H1 (cell line): Measurements from ENCODE around the gene NDUFB10. TPM values are rescaled to one million over a fixed set of nuclear protein-coding genes. Genes with fewer than 3 reads are reported as not detected.

Experiments used
- CTCF ChIA-PET: fragments of 300-600 bp; sonication (Branson Sonifier 250); formaldehyde crosslinking; loops from one replicate; lab custom pipeline; 2021; ENCODE audit not compliant: partially characterized antibody; lab: Charles Lee
- POLR2A ChIA-PET: fragments of 300-600 bp; sonication (Branson Sonifier 250); formaldehyde crosslinking; loops from one replicate; lab custom pipeline; 2021; ENCODE audit warnings: inconsistent platforms; ENCODE audit not compliant: partially characterized antibody; lab: Charles Lee
- DNase-seq, 2 experiments: peaks; one replicate each; pipeline versions ENCODE4 v3.0.0 to v3.0.0-alpha.2; 2010 to 2022; ENCODE audit warnings: low spot score in 2 of 2, low read depth in 1 of 2, mixed read lengths in 1 of 2
- FAIRE-seq: peaks from 2 replicates; lab custom pipeline; 2011; peaks lifted over from hg19 to GRCh38; lab: Jason Lieb, UNC
- H2AFZ ChIP-seq: 2 replicates; pipeline ENCODE4 v1.8.1; 2012; ENCODE audit warnings: low read length, inconsistent platforms
- H2AK5ac ChIP-seq: 2 replicates; pipeline ENCODE4 v1.6.1; 2013; ENCODE audit warnings: low read depth, low read length
- H2BK120ac ChIP-seq: replicated peaks from 2 replicates; pipeline ENCODE3; 2013; ENCODE audit warnings: low read depth, low read length, inconsistent platforms
- H2BK12ac ChIP-seq: 2 replicates; pipeline ENCODE4 v1.6.1; 2013; ENCODE audit warnings: low read depth, low read length
- H2BK15ac ChIP-seq: 2 replicates; pipeline ENCODE4 v1.6.1; 2013; ENCODE audit warnings: low read length
- H2BK20ac ChIP-seq: 2 replicates; pipeline ENCODE4 v1.6.1; 2013; ENCODE audit warnings: low read length
- H2BK5ac ChIP-seq: 2 replicates; pipeline ENCODE4 v1.6.1; 2013; ENCODE audit warnings: low read depth, low read length
- H3K14ac ChIP-seq: 2 replicates; pipeline ENCODE4 v1.6.1; 2013; ENCODE audit warnings: inconsistent platforms; ENCODE audit not compliant: insufficient read length
- H3K18ac ChIP-seq: 2 replicates; pipeline ENCODE4 v1.6.1; 2013; ENCODE audit warnings: low read length; ENCODE audit errors: extremely low read depth
- H3K23ac ChIP-seq: 2 replicates; pipeline ENCODE4 v1.6.1; 2013; ENCODE audit warnings: inconsistent platforms; ENCODE audit not compliant: insufficient read length
- H3K23me2 ChIP-seq: 2 replicates; pipeline ENCODE4 v1.6.1; 2013; ENCODE audit warnings: low read depth, low read length
- H3K27ac ChIP-seq: 2 replicates; pipeline ENCODE4 v1.6.1; 2011; ENCODE audit warnings: low read depth, low read length, inconsistent platforms
- H3K27me3 ChIP-seq, 4 experiments: replicated peaks in 1 of 4; 1 replicate in 1 of 4; 2 replicates in 3 of 4; pipeline versions ENCODE4 v1.6.1 to v1.8.1; 2011 to 2013; ENCODE audit warnings: low read length in 3 of 4, mild to moderate bottlenecking in 3 of 4, inconsistent platforms in 2 of 4, mixed read lengths in 2 of 4, moderate library complexity in 1 of 4; ENCODE audit not compliant: control insufficient read depth in 3 of 4, insufficient read depth in 3 of 4; ENCODE audit errors: extremely low read depth in 1 of 4
- H3K36me3 ChIP-seq, 4 experiments: 2 replicates each; pipeline versions ENCODE4 v1.6.1 to v1.8.1; 2011 to 2013; ENCODE audit warnings: mild to moderate bottlenecking in 4 of 4, low read length in 3 of 4, moderate library complexity in 2 of 4, control low read depth in 1 of 4, inconsistent platforms in 1 of 4; ENCODE audit not compliant: insufficient read depth in 4 of 4, control insufficient read depth in 2 of 4
- H3K4ac ChIP-seq: replicated peaks from 2 replicates; pipeline ENCODE3; 2013; ENCODE audit warnings: low read length, low read depth, mixed read lengths, inconsistent platforms; ENCODE audit not compliant: insufficient read length
- H3K4me1 ChIP-seq, 4 experiments: replicated peaks in 1 of 4; 1 replicate in 1 of 4; 2 replicates in 3 of 4; pipeline versions ENCODE4 v1.6.1 to v1.8.1; 2011 to 2013; ENCODE audit warnings: low read length in 3 of 4, inconsistent platforms in 2 of 4, mixed read lengths in 1 of 4; ENCODE audit not compliant: insufficient read depth in 4 of 4, control insufficient read depth in 3 of 4
- H3K4me2 ChIP-seq, 2 experiments: 2 replicates each; pipeline versions ENCODE4 v1.6.1 to v1.8.1; 2011 to 2013; ENCODE audit warnings: low read depth in 2 of 2, low read length in 2 of 2, control low read depth in 1 of 2, inconsistent platforms in 1 of 2, mild to moderate bottlenecking in 1 of 2; ENCODE audit not compliant: insufficient read depth in 1 of 2
- H3K4me3 ChIP-seq, 4 experiments: fragments of 200-600, 300-600 bp in 1 of 4; sonication (generic), shearing (Covaris generic), sonication (Bioruptor Twin) in 1 of 4; 2 replicates each; pipeline versions ENCODE4 v1.5.1 to v1.8.1; 2011 to 2016; ENCODE audit warnings: low read length in 4 of 4, low read depth in 3 of 4, control low read depth in 2 of 4, inconsistent platforms in 2 of 4, mild to moderate bottlenecking in 2 of 4, mixed read lengths in 1 of 4, moderate library complexity in 1 of 4; ENCODE audit not compliant: insufficient read depth in 2 of 4; ENCODE audit errors: extremely low read depth in 1 of 4
- H3K56ac ChIP-seq: replicated peaks from 2 replicates; pipeline ENCODE3; 2013; ENCODE audit warnings: low read depth, mild to moderate bottlenecking, mixed read lengths, low read length, inconsistent platforms; ENCODE audit not compliant: insufficient read length
- H3K79me1 ChIP-seq: 2 replicates; pipeline ENCODE4 v1.6.1; 2013; ENCODE audit warnings: low read depth, low read length, control low read depth
- H3K79me2 ChIP-seq, 2 experiments: 2 replicates each; pipeline versions ENCODE4 v1.6.1 to v1.8.1; 2012 to 2013; ENCODE audit warnings: low read length in 2 of 2, mild to moderate bottlenecking in 2 of 2, inconsistent platforms in 1 of 2; ENCODE audit not compliant: insufficient read depth in 2 of 2, control insufficient read depth in 1 of 2
- H3K9ac ChIP-seq, 4 experiments: replicated peaks in 1 of 4; 1 replicate in 1 of 4; 2 replicates in 3 of 4; pipeline versions ENCODE4 v1.6.1 to v1.8.1; 2011 to 2013; ENCODE audit warnings: low read depth in 3 of 4, low read length in 3 of 4, control low read depth in 2 of 4, mild to moderate bottlenecking in 2 of 4, moderate library complexity in 2 of 4, inconsistent platforms in 1 of 4; ENCODE audit errors: extremely low read depth in 1 of 4
- H3K9me3 ChIP-seq, 2 experiments: 2 replicates each; pipeline versions ENCODE4 v1.6.1 to v1.8.1; 2012 to 2013; ENCODE audit warnings: mild to moderate bottlenecking in 2 of 2, moderate library complexity in 2 of 2, control low read depth in 1 of 2, inconsistent platforms in 1 of 2, low read depth in 1 of 2, low read length in 1 of 2, mixed read lengths in 1 of 2; ENCODE audit not compliant: insufficient read depth in 2 of 2
- H4K20me1 ChIP-seq, 2 experiments: replicated peaks in 1 of 2; 2 replicates each; pipeline versions ENCODE3 to v1.8.1; 2011 to 2013; ENCODE audit warnings: inconsistent platforms in 2 of 2, low read length in 2 of 2, mild to moderate bottlenecking in 1 of 2; ENCODE audit not compliant: insufficient read depth in 2 of 2, control insufficient read depth in 1 of 2
- H4K5ac ChIP-seq: 2 replicates; pipeline ENCODE4 v1.6.1; 2013; ENCODE audit warnings: low read length, low read depth, mixed read lengths, inconsistent platforms; ENCODE audit not compliant: insufficient read length
- H4K8ac ChIP-seq: 2 replicates; pipeline ENCODE4 v1.8.0; 2013; ENCODE audit warnings: mild to moderate bottlenecking, moderate library complexity, low read length, inconsistent platforms; ENCODE audit not compliant: insufficient read depth; ENCODE audit errors: extremely low read depth
- H4K91ac ChIP-seq: replicated peaks from 2 replicates; pipeline ENCODE3; 2013; ENCODE audit warnings: low read length, mixed read lengths, inconsistent platforms; ENCODE audit not compliant: insufficient read length
- SAP30 ChIP-seq: fragments of 300-600 bp; sonication (generic); IDR thresholded peaks from 2 replicates; pipeline ENCODE4 v1.7.1; 2012; ENCODE audit warnings: low read length, moderate library complexity, mild to moderate bottlenecking, inconsistent platforms; ENCODE audit not compliant: insufficient read depth, insufficient replicate concordance
- WGBS, 2 experiments: shearing (Covaris generic) in 1 of 2; methylation state at CpG; one replicate each; pipeline versions ENCODE4 v1.1.6 to v1.1.7; 2013 to 2015; ENCODE audit warnings: low lambda C conversion rate in 2 of 2, mixed read lengths in 2 of 2, inconsistent platforms in 1 of 2, low coverage in 1 of 2, missing lambda C conversion rate in 1 of 2; ENCODE audit not compliant: insufficient replicate concordance in 2 of 2, insufficient coverage in 1 of 2, insufficient read length in 1 of 2; ENCODE audit errors: extremely low coverage in 1 of 2, missing lambda C conversion rate in 1 of 2; 5-methylcytosine and 5-hydroxymethylcytosine counted together
- polyA plus RNA-seq, 7 experiments: library from polyadenylated mRNA; depleted of rRNA in 3 of 7; stranded (reverse) in 5 of 7; unstranded in 2 of 7; fragments of >200 nt in 5 of 7; fragments of 200-250 nt in 2 of 7; gene quantifications; 1 replicate in 5 of 7; 2 replicates in 1 of 7; 4 replicates in 1 of 7; pipeline versions ENCODE4 v1.2.1 to v1.2.3, GENCODE V29; 2011 to 2013; ENCODE audit warnings: missing spikeins in 2 of 7, mixed read lengths in 2 of 7
- total RNA-seq: library from RNA; stranded (reverse); fragmentation: NEBNext Ultra II Directional; extraction: Animal tissue kit (Norgen Biotek cat#: 25700); gene quantifications from 2 replicates; pipeline ENCODE4 v1.2.1, GENCODE V29; 2021
- TF ChIP-seq, protein P1 (sequence below), 3 experiments: IDR thresholded peaks; 1 replicate in 2 of 3; 2 replicates in 1 of 3; pipeline versions ENCODE4 v1.5.1 to v1.6.1; 2011; ENCODE audit warnings: low read length in 3 of 3, mild to moderate bottlenecking in 3 of 3, inconsistent platforms in 2 of 3, low read depth in 1 of 3, moderate library complexity in 1 of 3; ENCODE audit not compliant: insufficient read depth in 1 of 3; ENCODE audit errors: control extremely low read depth in 1 of 3

Gene NDUFB10
- total and polyA plus RNA-seq, 2 of the 8 experiments (the other 6 are each of a cell fraction or from before 2014, with no cell fraction given), result 183 to 194 TPM

DNA sequence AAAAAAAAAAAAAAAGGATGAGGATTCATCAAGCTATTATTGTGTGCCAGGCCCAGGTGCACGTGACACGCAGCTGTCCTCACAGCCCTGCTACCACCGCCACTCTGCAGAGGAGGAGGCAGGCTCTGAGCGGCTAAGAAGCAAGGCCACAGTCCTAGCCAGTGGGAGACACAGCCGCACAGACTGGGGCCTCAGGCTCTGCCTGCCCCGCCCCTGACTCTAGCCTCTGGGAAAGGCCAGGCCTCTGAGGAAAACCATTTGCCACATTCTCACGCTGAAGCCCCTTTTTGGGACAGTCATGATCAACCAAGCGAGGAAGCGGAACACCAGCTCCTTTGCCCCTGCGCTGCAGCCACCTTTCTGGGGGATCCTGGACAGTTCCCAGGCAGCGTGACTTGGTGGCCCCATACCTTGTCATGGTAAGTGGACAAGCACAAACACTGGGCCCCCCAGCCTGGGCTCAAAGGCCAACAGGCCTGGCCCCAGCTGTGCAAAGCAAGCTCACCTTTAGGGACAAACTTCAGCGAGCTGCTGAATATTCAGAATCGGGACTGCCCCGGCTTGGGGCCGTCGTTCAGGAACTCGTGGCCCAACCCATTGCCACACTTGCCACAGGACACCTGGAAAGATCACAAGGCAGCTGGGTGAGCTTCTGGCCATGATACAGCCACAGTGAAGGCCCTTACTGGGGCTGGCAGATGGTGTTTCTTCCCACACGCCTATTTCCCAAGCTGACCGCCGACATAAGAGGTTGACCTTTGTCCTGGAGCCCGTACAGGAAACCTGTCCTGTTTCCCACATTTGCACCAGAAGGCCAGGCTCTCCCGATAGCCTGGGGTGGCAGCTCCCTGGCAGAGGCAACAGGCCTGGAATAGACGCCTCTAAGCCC, 18.8 kb upstream of the NDUFB10 start:
- H2BK120ac ChIP-seq, result no peak overlapping the region
- H2AFZ ChIP-seq, result no peak overlapping the region
- peaks cover 0 to 4% of the 10 kb centered on the region in 2 experiments for H4K20me1 ChIP-seq
- no peak overlapping the region for H3K56ac ChIP-seq
- H3K4me3 ChIP-seq, result no peak overlapping the region
- H3K79me2 ChIP-seq, result no peaks in the 10 kb centered on the region
- no peak overlapping the region for H2AK5ac ChIP-seq
- WGBS, 2 experiments, result 94% methylated on average over 22 of the region's 23 CpGs; no CpG with 5 or more reads in 1 of the 2 experiments
- no peaks in the 10 kb centered on the region for H3K79me1 ChIP-seq
- no peak overlapping the region for H3K23ac ChIP-seq
- no peak overlapping the region for H4K91ac ChIP-seq
- peak overlapping the region; percentile 76; the same call in 1 of the 2 replicates for H4K8ac ChIP-seq
- H2BK5ac ChIP-seq, result no peak overlapping the region
- H3K23me2 ChIP-seq, result peaks cover 6% of the 10 kb centered on the region; the same call in 1 of the 2 replicates
- no peak overlapping the region for H2BK12ac ChIP-seq
- no peak overlapping the region for H3K4ac ChIP-seq
- no peak overlapping the region for H2BK15ac ChIP-seq
- TF ChIP-seq, protein P1, sequence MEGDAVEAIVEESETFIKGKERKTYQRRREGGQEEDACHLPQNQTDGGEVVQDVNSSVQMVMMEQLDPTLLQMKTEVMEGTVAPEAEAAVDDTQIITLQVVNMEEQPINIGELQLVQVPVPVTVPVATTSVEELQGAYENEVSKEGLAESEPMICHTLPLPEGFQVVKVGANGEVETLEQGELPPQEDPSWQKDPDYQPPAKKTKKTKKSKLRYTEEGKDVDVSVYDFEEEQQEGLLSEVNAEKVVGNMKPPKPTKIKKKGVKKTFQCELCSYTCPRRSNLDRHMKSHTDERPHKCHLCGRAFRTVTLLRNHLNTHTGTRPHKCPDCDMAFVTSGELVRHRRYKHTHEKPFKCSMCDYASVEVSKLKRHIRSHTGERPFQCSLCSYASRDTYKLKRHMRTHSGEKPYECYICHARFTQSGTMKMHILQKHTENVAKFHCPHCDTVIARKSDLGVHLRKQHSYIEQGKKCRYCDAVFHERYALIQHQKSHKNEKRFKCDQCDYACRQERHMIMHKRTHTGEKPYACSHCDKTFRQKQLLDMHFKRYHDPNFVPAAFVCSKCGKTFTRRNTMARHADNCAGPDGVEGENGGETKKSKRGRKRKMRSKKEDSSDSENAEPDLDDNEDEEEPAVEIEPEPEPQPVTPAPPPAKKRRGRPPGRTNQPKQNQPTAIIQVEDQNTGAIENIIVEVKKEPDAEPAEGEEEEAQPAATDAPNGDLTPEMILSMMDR (IDR thresholded peaks at IDR 0.05; ENCODE audit: control extremely low read depth in 1 of 3, insufficient read depth in 1 of 3, low read depth in 1 of 3, low read length in 3 of 3), result no peak
- no peak for TF ChIP-seq SAP30
- DNase-seq (no peak), FAIRE-seq (no peak)
- no peak overlapping the region for H3K27ac ChIP-seq
- H4K5ac ChIP-seq, result no peak overlapping the region
- H3K36me3 ChIP-seq, result peaks cover 4 to 12% (median 8%) of the 10 kb centered on the region in 4 experiments; a peak in 5 of 8 replicates
- POLR2A ChIA-PET, result interaction anchor here (0.6 to 11.7 kb wide), 6 partner anchors 8 to 971 kb away, joined by 3 to 336 read pairs (median 4); partner anchors contain the start of genes GFER, NDUFB10, RNF151 and RPL3L
- peaks cover 0 to 2% (median 0%) of the 10 kb centered on the region in 4 experiments; a peak in 1 of 7 replicates for H3K27me3 ChIP-seq
- no peak overlapping the region for H2BK20ac ChIP-seq
- H3K9me3 ChIP-seq, result no peaks in the 10 kb centered on the region
- H3K18ac ChIP-seq, result no peak overlapping the region
- peaks cover 0 to 8% (median 6%) of the 10 kb centered on the region in 4 experiments; a peak in 5 of 7 replicates for H3K4me1 ChIP-seq
- H3K4me2 ChIP-seq, result no peak overlapping the region
- H3K9ac ChIP-seq, result no peak overlapping the region; a peak in 1 of 7 replicates
- CTCF ChIA-PET, result interaction anchor here (0.6 to 6.3 kb wide), 19 partner anchors 9 to 1698 kb away, joined by 3 to 62 read pairs (median 5); partner anchors contain the start of genes MEIOB and RPL3L
- no peak overlapping the region for H3K14ac ChIP-seq
